HG03103 (cell line): ENCODE data around the gene PDZD8.

ENCODE experiments used
- ATAC-seq: cut with Tn5 transposase; IDR thresholded peaks from one replicate; pipeline ENCODE4 v1.9.1; 2021; ENCODE audit warnings: low read depth; ENCODE audit not compliant: unreplicated experiment

PDZD8 gene

GRCh38 chr10:117228210-117228609, 147.0 kb downstream of the PDZD8 start:
- no peak for ATAC-seq
